GM23338 (cell line): Measurements from ENCODE around the gene TRAPPC3L. TPM values are rescaled to one million over a fixed set of nuclear protein-coding genes. Genes with fewer than 3 reads are reported as not detected.

ENCODE experiments used
- ATAC-seq: fragments of 200-7000 bp; cut with Tn5 transposase; 3 replicates; pipeline ENCODE4 v1.9.1; 2020
- DNase-seq: peaks from one replicate; pipeline ENCODE4 v3.0.0-alpha.2; 2015; ENCODE audit warnings: low spot score
- H2AFZ ChIP-seq: fragments of 200-600 bp; sonication (generic); 2 replicates; pipeline ENCODE4 v1.8.0; 2016; ENCODE audit warnings: antibody characterized with exemption, mild to moderate bottlenecking, moderate library complexity
- H3F3A ChIP-seq: fragments of 200-600 bp; sonication (generic); replicated peaks from 2 replicates; pipeline ENCODE4 v1.8.0; 2017; ENCODE audit warnings: antibody characterized with exemption, mixed run types, low read depth
- H3K27ac ChIP-seq: fragments of 200-600 bp; sonication (generic); 2 replicates; pipeline ENCODE4 v1.6.1; 2016; ENCODE audit warnings: low read depth
- H3K27me3 ChIP-seq: fragments of 200-600 bp; sonication (generic); 2 replicates; pipeline ENCODE4 v1.8.0; 2016; ENCODE audit warnings: mild to moderate bottlenecking, mixed run types, moderate library complexity; ENCODE audit not compliant: insufficient read depth
- H3K36me3 ChIP-seq: fragments of 200-600 bp; sonication (generic); 2 replicates; pipeline ENCODE4 v1.8.0; 2016; ENCODE audit warnings: mild to moderate bottlenecking; ENCODE audit not compliant: insufficient read depth
- H3K4me1 ChIP-seq: fragments of 200-600 bp; sonication (generic); 2 replicates; pipeline ENCODE4 v1.8.0; 2016; ENCODE audit warnings: mild to moderate bottlenecking, moderate library complexity; ENCODE audit not compliant: insufficient read depth
- H3K4me2 ChIP-seq: fragments of 200-600 bp; sonication (generic); 2 replicates; pipeline ENCODE4 v1.7.1; 2017; ENCODE audit warnings: mixed run types
- H3K4me3 ChIP-seq: fragments of 200-600 bp; sonication (generic); 2 replicates; pipeline ENCODE4 v1.6.1; 2016; ENCODE audit warnings: mixed run types
- H3K79me2 ChIP-seq: fragments of 200-600 bp; sonication (generic); replicated peaks from 2 replicates; pipeline ENCODE4 v1.8.0; 2017; ENCODE audit warnings: mild to moderate bottlenecking; ENCODE audit not compliant: insufficient read depth
- H3K9me2 ChIP-seq: fragments of 200-600 bp; sonication (generic); 2 replicates; pipeline ENCODE4 v1.8.0; 2017; ENCODE audit not compliant: insufficient read depth
- H4K20me1 ChIP-seq: fragments of 200-600 bp; sonication (generic); replicated peaks from 2 replicates; pipeline ENCODE4 v1.8.0; 2017; ENCODE audit warnings: mild to moderate bottlenecking; ENCODE audit not compliant: insufficient read depth
- H3K27ac Mint-ChIP-seq: 2 replicates; pipeline ENCODE4 v1.8.0; 2020; ENCODE audit warnings: inconsistent platforms, mild to moderate bottlenecking, moderate library complexity, mixed read lengths
- H3K27me3 Mint-ChIP-seq: 3 replicates; pipeline ENCODE4 v1.8.0; 2022; ENCODE audit warnings: low read depth, mild to moderate bottlenecking, moderate library complexity, mixed read lengths, inconsistent platforms; ENCODE audit not compliant: insufficient read depth, poor library complexity
- H3K36me3 Mint-ChIP-seq: 3 replicates; pipeline ENCODE4 v1.8.0; 2021; ENCODE audit warnings: low read depth, mild to moderate bottlenecking, inconsistent platforms, moderate library complexity, mixed read lengths
- H3K4me1 Mint-ChIP-seq: 3 replicates; pipeline ENCODE4 v1.8.0; 2020; ENCODE audit warnings: mild to moderate bottlenecking, inconsistent platforms, mixed read lengths
- H3K4me3 Mint-ChIP-seq: 3 replicates; pipeline ENCODE4 v1.8.0; 2021; ENCODE audit warnings: moderate library complexity, mild to moderate bottlenecking, inconsistent platforms, mixed read lengths
- H3K9me3 Mint-ChIP-seq: 3 replicates; pipeline ENCODE4 v1.8.0; 2020; ENCODE audit warnings: moderate library complexity, mild to moderate bottlenecking, inconsistent platforms, mixed read lengths
- JUNB ChIP-seq: IDR thresholded peaks from one replicate; pipeline ENCODE4 v1.6.1; 2016; ENCODE audit warnings: antibody characterized with exemption; ENCODE audit not compliant: unreplicated experiment
- ZNF331 ChIP-seq: fragments of 250-450 bp; sonication (Bioruptor Pico); IDR thresholded peaks from 2 replicates; pipeline ENCODE4 v1.5.0; 2020; ENCODE audit warnings: low read depth, mild to moderate bottlenecking, moderate library complexity
- polyA plus RNA-seq: library from polyadenylated mRNA; unstranded; fragments of >200 nt; fragmentation: Nextera tagmentation; extraction: Ambion mirVana; gene quantifications from 2 replicates; pipeline ENCODE4 v1.2.1, GENCODE V29; 2016
- total RNA-seq: library from RNA; depleted of rRNA; stranded (reverse); fragments of >200 nt; shearing (Covaris generic); gene quantifications from 2 replicates; pipeline ENCODE4 v1.2.3, GENCODE V29; 2014
- TF ChIP-seq, protein P1 (sequence below): fragments of 250-450 bp; sonication (Bioruptor Pico); IDR thresholded peaks from 2 replicates; pipeline ENCODE4 v1.5.0; 2020; ENCODE audit warnings: mild to moderate bottlenecking, moderate library complexity
- TF ChIP-seq, protein P2 (sequence below): IDR thresholded peaks from one replicate; pipeline ENCODE4 v1.6.1; 2018; ENCODE audit warnings: antibody characterized with exemption; ENCODE audit not compliant: unreplicated experiment
- TF ChIP-seq, protein P3 (sequence below): IDR thresholded peaks from 2 replicates; pipeline ENCODE4 v1.6.1; 2016; ENCODE audit warnings: antibody characterized with exemption
- TF ChIP-seq, protein P4 (sequence below), 2 experiments: fragments of 200-600 bp in 1 of 2; sonication (generic) in 1 of 2; conservative IDR thresholded peaks; 2 replicates each; pipeline versions ENCODE4 v1.5.1 to v1.6.1; 2016 to 2017; ENCODE audit warnings: antibody characterized with exemption in 2 of 2, low read depth in 2 of 2, mild to moderate bottlenecking in 2 of 2, moderate library complexity in 1 of 2

The TRAPPC3L gene
- total and polyA plus RNA-seq, 2 experiments from 2014 or later = not detected

DNA sequence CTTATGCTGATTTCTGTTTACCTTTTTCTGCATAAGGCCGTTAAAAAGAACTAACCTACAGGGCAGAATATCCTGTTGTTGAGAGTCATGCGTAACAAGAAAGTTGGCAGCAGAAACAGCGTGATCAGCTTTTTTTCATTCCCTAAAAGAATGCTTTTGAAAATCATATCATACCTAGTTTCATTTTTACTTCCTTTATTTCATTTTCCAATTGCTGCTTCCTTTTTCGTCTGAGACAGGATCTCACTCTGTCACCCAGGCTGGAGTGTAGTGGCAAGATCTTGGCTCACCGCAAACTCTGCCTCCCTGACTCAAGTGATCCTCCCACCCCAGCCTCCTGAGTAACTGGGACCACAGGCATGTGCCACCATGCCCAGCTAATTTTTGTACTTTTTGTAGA lies 80.2 kb downstream of the TRAPPC3L start (continued):
- TF ChIP-seq, protein P1, sequence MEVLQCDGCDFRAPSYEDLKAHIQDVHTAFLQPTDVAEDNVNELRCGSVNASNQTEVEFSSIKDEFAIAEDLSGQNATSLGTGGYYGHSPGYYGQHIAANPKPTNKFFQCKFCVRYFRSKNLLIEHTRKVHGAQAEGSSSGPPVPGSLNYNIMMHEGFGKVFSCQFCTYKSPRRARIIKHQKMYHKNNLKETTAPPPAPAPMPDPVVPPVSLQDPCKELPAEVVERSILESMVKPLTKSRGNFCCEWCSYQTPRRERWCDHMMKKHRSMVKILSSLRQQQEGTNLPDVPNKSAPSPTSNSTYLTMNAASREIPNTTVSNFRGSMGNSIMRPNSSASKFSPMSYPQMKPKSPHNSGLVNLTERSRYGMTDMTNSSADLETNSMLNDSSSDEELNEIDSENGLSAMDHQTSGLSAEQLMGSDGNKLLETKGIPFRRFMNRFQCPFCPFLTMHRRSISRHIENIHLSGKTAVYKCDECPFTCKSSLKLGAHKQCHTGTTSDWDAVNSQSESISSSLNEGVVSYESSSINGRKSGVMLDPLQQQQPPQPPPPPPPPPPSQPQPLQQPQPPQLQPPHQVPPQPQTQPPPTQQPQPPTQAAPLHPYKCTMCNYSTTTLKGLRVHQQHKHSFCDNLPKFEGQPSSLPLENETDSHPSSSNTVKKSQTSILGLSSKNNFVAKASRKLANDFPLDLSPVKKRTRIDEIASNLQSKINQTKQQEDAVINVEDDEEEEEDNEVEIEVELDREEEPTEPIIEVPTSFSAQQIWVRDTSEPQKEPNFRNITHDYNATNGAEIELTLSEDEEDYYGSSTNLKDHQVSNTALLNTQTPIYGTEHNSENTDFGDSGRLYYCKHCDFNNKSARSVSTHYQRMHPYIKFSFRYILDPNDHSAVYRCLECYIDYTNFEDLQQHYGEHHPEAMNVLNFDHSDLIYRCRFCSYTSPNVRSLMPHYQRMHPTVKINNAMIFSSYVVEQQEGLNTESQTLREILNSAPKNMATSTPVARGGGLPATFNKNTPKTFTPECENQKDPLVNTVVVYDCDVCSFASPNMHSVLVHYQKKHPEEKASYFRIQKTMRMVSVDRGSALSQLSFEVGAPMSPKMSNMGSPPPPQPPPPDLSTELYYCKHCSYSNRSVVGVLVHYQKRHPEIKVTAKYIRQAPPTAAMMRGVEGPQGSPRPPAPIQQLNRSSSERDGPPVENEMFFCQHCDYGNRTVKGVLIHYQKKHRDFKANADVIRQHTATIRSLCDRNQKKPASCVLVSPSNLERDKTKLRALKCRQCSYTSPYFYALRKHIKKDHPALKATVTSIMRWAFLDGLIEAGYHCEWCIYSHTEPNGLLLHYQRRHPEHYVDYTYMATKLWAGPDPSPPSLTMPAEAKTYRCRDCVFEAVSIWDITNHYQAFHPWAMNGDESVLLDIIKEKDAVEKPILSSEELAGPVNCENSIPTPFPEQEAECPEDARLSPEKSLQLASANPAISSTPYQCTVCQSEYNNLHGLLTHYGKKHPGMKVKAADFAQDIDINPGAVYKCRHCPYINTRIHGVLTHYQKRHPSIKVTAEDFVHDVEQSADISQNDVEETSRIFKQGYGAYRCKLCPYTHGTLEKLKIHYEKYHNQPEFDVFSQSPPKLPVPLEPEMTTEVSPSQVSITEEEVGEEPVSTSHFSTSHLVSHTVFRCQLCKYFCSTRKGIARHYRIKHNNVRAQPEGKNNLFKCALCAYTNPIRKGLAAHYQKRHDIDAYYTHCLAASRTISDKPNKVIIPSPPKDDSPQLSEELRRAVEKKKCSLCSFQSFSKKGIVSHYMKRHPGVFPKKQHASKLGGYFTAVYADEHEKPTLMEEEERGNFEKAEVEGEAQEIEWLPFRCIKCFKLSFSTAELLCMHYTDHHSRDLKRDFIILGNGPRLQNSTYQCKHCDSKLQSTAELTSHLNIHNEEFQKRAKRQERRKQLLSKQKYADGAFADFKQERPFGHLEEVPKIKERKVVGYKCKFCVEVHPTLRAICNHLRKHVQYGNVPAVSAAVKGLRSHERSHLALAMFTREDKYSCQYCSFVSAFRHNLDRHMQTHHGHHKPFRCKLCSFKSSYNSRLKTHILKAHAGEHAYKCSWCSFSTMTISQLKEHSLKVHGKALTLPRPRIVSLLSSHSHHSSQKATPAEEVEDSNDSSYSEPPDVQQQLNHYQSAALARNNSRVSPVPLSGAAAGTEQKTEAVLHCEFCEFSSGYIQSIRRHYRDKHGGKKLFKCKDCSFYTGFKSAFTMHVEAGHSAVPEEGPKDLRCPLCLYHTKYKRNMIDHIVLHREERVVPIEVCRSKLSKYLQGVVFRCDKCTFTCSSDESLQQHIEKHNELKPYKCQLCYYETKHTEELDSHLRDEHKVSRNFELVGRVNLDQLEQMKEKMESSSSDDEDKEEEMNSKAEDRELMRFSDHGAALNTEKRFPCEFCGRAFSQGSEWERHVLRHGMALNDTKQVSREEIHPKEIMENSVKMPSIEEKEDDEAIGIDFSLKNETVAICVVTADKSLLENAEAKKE (CRISPR knock-in tag) = no peak

DNA sequence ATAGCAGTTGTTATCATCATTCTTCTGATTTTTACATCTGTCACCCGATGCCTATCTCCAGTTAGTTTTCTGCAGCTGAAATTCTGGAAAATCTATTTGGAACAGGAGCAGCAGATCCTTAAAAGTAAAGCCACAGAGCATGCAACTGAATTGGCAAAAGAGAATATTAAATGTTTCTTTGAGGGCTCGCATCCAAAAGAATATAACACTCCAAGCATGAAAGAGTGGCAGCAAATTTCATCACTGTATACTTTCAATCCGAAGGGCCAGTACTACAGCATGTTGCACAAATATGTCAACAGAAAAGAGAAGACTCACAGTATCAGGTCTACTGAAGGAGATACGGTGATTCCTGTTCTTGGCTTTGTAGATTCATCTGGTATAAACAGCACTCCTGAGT lies 82.2 kb downstream of the TRAPPC3L start:
- no peaks in the 10 kb centered on the region; the same call in 1 of the 2 replicates for H4K20me1 ChIP-seq
- Mint-ChIP-seq H3K27me3 (peaks cover 28% of the 10 kb centered on the region), H3K4me1 (peaks cover 31% of the 10 kb centered on the region), H3K9me3 (no peaks in the 10 kb centered on the region), H3K27ac (no peak overlapping the region), H3K4me3 (no peak overlapping the region; the same call in 2 of the 3 replicates), H3K36me3 (no peaks in the 10 kb centered on the region)
- no peak overlapping the region for H3K4me3 ChIP-seq
- no peaks in the 10 kb centered on the region; the same call in 1 of the 2 replicates for H3K4me1 ChIP-seq
- no peak overlapping the region for H3K27ac ChIP-seq
- no peak overlapping the region for H3K4me2 ChIP-seq
- H3K27me3 ChIP-seq = peaks cover 48% of the 10 kb centered on the region
- H3K79me2 ChIP-seq = no peaks in the 10 kb centered on the region
- no peaks in the 10 kb centered on the region for H3K36me3 ChIP-seq
- no peaks in the 10 kb centered on the region for H3K9me2 ChIP-seq
- DNase-seq (no peak), ATAC-seq (no peak)
- H3F3A ChIP-seq = peaks cover 4% of the 10 kb centered on the region
- no peak overlapping the region for H2AFZ ChIP-seq
- TF ChIP-seq, protein P2, sequence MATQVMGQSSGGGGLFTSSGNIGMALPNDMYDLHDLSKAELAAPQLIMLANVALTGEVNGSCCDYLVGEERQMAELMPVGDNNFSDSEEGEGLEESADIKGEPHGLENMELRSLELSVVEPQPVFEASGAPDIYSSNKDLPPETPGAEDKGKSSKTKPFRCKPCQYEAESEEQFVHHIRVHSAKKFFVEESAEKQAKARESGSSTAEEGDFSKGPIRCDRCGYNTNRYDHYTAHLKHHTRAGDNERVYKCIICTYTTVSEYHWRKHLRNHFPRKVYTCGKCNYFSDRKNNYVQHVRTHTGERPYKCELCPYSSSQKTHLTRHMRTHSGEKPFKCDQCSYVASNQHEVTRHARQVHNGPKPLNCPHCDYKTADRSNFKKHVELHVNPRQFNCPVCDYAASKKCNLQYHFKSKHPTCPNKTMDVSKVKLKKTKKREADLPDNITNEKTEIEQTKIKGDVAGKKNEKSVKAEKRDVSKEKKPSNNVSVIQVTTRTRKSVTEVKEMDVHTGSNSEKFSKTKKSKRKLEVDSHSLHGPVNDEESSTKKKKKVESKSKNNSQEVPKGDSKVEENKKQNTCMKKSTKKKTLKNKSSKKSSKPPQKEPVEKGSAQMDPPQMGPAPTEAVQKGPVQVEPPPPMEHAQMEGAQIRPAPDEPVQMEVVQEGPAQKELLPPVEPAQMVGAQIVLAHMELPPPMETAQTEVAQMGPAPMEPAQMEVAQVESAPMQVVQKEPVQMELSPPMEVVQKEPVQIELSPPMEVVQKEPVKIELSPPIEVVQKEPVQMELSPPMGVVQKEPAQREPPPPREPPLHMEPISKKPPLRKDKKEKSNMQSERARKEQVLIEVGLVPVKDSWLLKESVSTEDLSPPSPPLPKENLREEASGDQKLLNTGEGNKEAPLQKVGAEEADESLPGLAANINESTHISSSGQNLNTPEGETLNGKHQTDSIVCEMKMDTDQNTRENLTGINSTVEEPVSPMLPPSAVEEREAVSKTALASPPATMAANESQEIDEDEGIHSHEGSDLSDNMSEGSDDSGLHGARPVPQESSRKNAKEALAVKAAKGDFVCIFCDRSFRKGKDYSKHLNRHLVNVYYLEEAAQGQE = no peak
- TF ChIP-seq, protein P3, sequence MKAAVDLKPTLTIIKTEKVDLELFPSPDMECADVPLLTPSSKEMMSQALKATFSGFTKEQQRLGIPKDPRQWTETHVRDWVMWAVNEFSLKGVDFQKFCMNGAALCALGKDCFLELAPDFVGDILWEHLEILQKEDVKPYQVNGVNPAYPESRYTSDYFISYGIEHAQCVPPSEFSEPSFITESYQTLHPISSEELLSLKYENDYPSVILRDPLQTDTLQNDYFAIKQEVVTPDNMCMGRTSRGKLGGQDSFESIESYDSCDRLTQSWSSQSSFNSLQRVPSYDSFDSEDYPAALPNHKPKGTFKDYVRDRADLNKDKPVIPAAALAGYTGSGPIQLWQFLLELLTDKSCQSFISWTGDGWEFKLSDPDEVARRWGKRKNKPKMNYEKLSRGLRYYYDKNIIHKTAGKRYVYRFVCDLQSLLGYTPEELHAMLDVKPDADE = no peak
- TF ChIP-seq, protein P4, sequence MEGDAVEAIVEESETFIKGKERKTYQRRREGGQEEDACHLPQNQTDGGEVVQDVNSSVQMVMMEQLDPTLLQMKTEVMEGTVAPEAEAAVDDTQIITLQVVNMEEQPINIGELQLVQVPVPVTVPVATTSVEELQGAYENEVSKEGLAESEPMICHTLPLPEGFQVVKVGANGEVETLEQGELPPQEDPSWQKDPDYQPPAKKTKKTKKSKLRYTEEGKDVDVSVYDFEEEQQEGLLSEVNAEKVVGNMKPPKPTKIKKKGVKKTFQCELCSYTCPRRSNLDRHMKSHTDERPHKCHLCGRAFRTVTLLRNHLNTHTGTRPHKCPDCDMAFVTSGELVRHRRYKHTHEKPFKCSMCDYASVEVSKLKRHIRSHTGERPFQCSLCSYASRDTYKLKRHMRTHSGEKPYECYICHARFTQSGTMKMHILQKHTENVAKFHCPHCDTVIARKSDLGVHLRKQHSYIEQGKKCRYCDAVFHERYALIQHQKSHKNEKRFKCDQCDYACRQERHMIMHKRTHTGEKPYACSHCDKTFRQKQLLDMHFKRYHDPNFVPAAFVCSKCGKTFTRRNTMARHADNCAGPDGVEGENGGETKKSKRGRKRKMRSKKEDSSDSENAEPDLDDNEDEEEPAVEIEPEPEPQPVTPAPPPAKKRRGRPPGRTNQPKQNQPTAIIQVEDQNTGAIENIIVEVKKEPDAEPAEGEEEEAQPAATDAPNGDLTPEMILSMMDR (conservative IDR thresholded peaks at IDR 0.05; ENCODE audit: low read depth in 2 of 2) = no peak
- TF ChIP-seq JUNB (no peak), ZNF331 (CRISPR knock-in tag) (no peak)
